ENCODE results near the gene LHPP.
"Not testable (repeated sequence)": the region's sequence is repeated elsewhere in the genome, so short reads cannot be mapped to it uniquely, and the experiment has no call there.

LHPP gene

DNA sequence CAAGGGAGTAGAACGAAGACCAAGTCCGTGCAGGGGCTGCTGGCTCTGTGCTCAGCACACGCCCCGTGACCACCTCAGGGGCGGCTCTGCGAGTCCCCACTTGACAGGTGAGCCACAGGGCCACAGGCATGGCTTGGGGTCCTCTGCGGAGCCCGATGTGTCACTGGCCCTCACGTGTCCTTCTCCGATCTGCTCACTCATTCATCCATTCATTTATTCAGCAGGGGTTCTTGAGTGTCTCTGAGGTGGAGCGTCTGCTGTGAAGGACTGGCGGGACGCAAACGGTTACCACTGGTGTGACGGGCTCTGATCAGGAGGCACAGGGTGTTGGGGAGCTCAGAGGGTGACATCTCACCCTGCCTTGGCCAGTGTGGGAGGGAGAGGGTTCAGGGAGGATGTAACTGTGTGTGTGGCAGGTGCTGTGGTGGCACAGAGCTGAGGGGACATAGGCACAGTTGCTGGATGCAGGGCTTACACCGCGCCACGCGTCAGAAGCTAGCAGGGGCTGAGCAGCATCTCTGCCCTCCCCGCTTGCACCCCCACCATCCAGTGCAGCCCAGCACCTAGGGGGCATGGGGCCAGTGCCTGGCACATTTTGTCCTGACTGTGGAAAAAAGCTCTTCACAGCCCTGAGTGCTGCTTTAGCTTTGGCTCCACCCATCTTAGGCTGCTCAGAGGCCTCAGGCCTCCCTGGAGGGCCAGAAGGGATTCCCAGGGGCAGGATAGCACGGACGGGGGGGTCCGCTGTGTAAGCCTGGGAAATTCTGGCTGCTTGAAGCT, 116.8 kb downstream of the LHPP start:
- Histone ChIP-seq H3K27ac (no peak overlapping the region), H3K27me3 (no peaks in the 10 kb centered on the region), H3K4me3 (ENCODE audit: low read depth in 1 of 2, low read length in 1 of 2) (no peak overlapping the region), H3K36me3 (no peaks in the 10 kb centered on the region), H3K4me1 (ENCODE audit: control insufficient read depth in 1 of 2, insufficient read depth in 1 of 2, low read depth in 1 of 2, low read length in 1 of 2) (no peaks in the 10 kb centered on the region), H3K9me3 (no peaks in the 10 kb centered on the region)
- TF ChIP-seq, protein P1, sequence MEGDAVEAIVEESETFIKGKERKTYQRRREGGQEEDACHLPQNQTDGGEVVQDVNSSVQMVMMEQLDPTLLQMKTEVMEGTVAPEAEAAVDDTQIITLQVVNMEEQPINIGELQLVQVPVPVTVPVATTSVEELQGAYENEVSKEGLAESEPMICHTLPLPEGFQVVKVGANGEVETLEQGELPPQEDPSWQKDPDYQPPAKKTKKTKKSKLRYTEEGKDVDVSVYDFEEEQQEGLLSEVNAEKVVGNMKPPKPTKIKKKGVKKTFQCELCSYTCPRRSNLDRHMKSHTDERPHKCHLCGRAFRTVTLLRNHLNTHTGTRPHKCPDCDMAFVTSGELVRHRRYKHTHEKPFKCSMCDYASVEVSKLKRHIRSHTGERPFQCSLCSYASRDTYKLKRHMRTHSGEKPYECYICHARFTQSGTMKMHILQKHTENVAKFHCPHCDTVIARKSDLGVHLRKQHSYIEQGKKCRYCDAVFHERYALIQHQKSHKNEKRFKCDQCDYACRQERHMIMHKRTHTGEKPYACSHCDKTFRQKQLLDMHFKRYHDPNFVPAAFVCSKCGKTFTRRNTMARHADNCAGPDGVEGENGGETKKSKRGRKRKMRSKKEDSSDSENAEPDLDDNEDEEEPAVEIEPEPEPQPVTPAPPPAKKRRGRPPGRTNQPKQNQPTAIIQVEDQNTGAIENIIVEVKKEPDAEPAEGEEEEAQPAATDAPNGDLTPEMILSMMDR (IDR thresholded peaks at IDR 0.05), result no peak

DNA sequence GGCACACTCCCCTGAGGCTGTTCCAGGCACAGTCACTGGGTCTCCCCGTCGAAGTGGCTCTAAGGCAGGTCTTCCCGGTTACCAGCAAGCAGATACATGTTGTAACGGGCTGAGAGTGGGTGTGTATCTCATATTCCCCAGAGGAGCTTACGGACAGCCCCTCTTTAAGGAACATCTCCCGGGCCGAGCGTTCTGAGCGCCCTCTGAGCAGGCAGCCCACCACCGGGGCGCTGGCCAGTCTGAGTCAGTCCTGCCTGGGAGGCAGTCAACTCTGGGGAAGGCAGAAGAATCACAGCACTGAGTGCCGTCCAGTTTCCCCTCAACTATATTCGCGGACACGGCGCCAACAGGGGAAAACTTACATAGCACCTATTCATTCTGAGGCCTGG, 117.4 kb downstream of the LHPP start:
- Histone ChIP-seq H3K9me3 (no peaks in the 10 kb centered on the region), H3K4me1 (ENCODE audit: control insufficient read depth in 1 of 2, insufficient read depth in 1 of 2, low read depth in 1 of 2, low read length in 1 of 2) (no peaks in the 10 kb centered on the region), H3K4me3 (ENCODE audit: low read depth in 1 of 2, low read length in 1 of 2) (no peak overlapping the region), H3K36me3 (no peaks in the 10 kb centered on the region), H3K27me3 (no peaks in the 10 kb centered on the region), H3K27ac (no peak overlapping the region)
- TF ChIP-seq, protein P1 (IDR thresholded peaks at IDR 0.05), result no peak

DNA sequence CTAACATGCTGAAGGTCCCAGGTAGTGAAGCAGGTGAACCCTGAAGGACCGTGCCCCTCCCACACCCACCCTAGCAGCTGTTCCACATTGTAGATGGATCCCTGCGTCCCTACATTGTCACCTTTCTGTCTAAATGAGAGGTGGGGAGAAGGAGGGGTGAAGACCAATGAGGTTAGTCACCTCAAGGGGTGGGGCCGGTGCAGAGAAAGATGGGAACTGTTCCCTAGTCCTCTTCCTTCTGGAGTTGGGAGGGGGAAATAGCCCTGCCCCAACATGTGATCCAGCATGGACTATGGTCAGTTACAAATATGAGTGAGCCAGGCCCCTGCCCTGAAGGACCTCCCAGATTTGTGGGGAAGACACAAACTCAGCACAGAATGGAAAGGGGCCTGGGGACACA, 124.5 kb downstream of the LHPP start:
- TF ChIP-seq, protein P1 (IDR thresholded peaks at IDR 0.05), result no peak
- H3K4me1 ChIP-seq (ENCODE audit: control insufficient read depth in 1 of 2, insufficient read depth in 1 of 2, low read depth in 1 of 2, low read length in 1 of 2), result no peaks in the 10 kb centered on the region

DNA sequence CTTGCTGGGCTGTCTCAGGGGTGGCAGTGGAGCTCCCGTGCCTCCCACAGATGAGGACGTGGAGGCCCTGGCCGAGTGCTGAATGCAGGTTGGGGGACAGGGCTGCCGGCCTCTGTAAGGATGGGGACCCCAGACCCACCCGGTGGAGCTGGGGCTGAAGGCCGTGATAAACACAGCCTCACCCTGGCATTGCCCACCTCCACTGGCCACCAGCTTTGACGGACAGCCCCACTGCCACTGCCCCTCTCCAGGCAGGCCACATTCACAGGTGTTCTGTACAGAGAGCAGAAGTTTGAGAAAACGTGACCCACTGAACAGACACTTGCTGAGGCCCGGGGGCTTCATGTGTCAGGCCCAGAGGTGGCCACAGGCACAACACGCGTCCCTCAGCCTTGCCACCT, 126.2 kb downstream of the LHPP start:
- TF ChIP-seq, protein P1 (IDR thresholded peaks at IDR 0.05), result no peak
- Histone ChIP-seq H3K9me3 (no peaks in the 10 kb centered on the region), H3K4me3 (ENCODE audit: low read depth in 1 of 2, low read length in 1 of 2) (no peak overlapping the region), H3K4me1 (ENCODE audit: control insufficient read depth in 1 of 2, insufficient read depth in 1 of 2, low read depth in 1 of 2, low read length in 1 of 2) (no peaks in the 10 kb centered on the region), H3K27ac (no peak overlapping the region), H3K36me3 (no peaks in the 10 kb centered on the region), H3K27me3 (peaks cover 18% of the 10 kb centered on the region)

More for the DNA sequence above, 124.5 kb downstream of the LHPP start:
- Histone ChIP-seq H3K36me3 (no peaks in the 10 kb centered on the region), H3K27me3 (peaks cover 18% of the 10 kb centered on the region), H3K4me3 (ENCODE audit: low read depth in 1 of 2, low read length in 1 of 2) (no peak overlapping the region), H3K9me3 (no peaks in the 10 kb centered on the region), H3K27ac (no peak overlapping the region)

DNA sequence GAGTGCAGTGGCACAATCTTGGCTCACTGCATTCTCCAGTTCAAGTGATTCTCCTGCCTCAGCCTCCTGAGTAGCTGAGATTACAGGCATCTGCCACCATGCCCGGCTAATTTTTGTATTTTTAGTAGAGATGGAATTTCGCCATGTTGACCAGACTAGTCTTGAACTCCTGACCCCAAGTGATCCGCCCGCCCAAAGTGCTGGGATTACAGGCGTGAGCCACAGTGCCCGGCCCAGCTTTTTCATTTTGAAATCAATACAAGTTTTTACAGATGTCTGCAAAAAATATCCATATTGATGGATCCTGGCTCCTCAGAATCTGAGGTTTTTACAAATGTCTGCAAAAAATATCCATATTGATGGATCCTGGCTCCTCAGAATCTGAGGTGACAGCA, 126.7 kb downstream of the LHPP start:
- peaks cover 18% of the 10 kb centered on the region for H3K27me3 ChIP-seq
- H3K27ac ChIP-seq, H3K36me3 ChIP-seq: not testable (repeated sequence)

DNA sequence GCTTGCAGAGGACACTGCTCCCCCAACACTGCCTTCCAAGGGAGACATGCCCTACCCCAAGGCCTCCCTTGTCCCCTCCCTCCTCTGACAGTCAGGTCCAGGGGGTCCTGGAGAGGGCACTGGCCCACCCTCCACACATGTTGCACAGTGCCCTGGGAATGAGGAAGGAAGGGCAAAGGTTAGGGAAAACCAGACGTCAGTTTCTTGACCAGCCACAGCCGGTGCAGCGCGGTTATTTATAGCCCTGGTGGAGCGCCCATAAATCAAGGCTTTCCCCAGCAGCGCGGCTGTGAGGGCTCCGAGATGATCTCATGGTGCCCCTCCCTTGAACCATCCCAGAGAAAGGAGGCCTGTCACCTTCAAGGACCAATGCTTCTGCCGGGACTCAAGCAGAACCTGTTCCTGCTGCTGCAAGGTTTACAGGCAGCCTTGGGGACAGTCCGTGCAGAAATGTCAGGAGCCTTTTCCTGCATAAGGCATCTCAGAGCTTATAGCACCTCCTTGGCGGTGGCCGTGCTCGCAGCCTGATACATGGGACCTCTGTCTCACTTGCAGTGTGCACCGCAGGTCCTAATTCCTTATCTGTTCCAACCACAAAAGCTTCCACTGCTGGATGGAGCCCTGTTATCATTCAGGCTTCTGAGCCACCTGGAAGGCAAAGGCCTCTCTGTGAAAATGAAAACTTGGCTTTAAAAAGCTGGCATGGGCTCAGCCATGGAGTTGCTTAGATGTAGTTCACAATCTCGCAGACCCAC, 127.3 kb downstream of the LHPP start:
- Histone ChIP-seq H3K27ac (no peak overlapping the region), H3K4me3 (ENCODE audit: low read depth in 1 of 2, low read length in 1 of 2) (no peak overlapping the region), H3K27me3 (peaks cover 18% of the 10 kb centered on the region), H3K36me3 (no peaks in the 10 kb centered on the region), H3K9me3 (no peaks in the 10 kb centered on the region), H3K4me1 (ENCODE audit: control insufficient read depth in 1 of 2, insufficient read depth in 1 of 2, low read depth in 1 of 2, low read length in 1 of 2) (no peaks in the 10 kb centered on the region)
- TF ChIP-seq, protein P1 (IDR thresholded peaks at IDR 0.05), result no peak

More for the DNA sequence above, 126.7 kb downstream of the LHPP start:
- H3K9me3 ChIP-seq; H3K4me1 ChIP-seq (ENCODE audit: control insufficient read depth in 1 of 2, insufficient read depth in 1 of 2, low read depth in 1 of 2, low read length in 1 of 2); H3K4me3 ChIP-seq (ENCODE audit: low read depth in 1 of 2, low read length in 1 of 2): not testable (repeated sequence)
